Central memory CD4-positive, alpha-beta T cell (primary cell): ENCODE results near the gene GSAP.
A peak's percentile ranks its signal among the peaks of the same experiment; 100 is the strongest.
"Not testable (repeated sequence)": the region's sequence is repeated elsewhere in the genome, so short reads cannot be mapped to it uniquely, and the experiment has no call there.

Source experiments
- DNase-seq: peaks from one replicate; pipeline ENCODE4 v3.0.0; 2022

The GSAP gene

DNA sequence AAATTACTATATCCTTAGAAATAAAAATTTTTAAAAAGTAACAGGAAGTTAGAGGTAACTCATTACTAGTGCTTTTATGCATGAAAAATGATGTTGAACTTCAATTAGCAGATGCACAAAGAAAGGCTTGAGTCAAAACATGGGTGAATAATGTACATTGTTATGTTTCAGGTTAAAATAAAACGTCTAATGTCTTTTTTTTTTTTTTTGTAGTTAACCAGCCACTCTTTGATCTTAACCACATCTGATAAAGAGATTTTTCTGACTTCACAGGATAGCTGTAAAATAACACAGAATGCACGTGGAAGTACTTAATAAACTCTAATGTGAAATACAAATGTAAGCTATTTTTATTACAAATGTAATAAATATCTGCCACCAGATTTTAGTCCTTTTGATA is 61.7 kb downstream of the GSAP start:
- DNase-seq = peak; percentile 66

DNA sequence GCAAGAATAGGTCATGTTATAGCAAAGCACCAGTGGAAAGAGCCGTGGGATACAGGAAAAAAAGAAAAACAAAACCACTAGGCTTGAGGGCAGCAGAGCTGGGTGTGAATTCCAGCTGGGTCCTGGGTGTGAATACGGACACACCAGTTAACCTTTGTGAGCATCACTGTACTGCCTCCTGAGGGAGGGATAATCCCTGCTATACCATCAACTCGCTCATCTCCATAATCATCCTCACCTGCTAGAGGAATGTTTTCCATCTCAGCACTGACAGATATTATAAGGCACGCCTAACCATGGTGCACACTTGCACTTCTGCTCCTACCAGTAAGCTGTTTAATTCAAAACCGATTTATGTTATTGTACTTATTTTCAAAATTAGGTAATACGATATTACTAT is 62.2 kb downstream of the GSAP start:
- no peak for DNase-seq

DNA sequence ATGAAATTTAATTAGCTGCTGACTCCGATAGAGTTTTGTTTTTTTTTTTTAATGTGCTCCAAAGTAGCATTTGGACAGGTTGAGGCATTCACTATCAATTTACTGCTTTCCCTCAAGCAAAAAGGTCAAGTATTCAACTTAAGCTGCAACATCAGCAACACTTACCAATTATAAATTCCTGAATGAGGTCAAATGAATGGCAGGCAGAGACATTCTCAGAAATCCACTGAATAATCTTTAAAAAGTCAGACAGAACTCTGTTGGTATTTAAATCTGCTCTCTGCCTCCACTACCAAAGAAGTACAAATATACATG is 62.8 kb downstream of the GSAP start:
- no peak for DNase-seq

DNA sequence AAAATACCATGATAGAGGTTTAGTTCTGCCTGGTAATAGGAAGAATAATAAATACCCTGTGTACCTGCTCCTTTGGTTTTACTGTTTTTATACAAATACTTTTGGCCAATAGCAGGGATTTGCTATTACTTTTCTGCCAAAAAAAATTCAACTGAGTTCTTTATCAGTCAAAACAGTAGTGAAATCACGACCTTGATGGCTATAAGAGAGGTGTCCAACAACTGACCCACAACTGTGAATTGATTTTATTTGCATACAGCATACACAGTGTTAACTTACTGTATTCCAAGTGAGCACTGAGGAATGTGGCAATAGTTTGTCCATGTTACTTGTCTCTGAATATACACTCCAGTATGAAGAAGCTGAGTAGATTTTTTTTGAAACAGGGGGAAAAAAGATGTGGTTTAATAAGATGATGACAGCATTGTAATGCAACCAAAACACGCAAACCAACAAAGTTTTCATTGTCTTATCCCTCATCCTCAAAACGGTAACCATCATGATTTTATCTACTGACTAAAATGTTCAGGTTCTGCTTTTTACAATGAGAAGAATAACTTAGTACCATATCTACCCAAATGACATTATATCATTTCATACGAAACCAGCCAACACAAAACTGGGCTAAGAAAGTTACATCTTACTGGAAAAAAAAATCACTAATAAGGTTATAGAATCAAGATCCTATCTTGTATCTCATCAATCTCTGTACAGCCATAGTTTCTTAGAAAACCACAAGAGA is 63.3 kb downstream of the GSAP start:
- peak; percentile 56 for DNase-seq

DNA sequence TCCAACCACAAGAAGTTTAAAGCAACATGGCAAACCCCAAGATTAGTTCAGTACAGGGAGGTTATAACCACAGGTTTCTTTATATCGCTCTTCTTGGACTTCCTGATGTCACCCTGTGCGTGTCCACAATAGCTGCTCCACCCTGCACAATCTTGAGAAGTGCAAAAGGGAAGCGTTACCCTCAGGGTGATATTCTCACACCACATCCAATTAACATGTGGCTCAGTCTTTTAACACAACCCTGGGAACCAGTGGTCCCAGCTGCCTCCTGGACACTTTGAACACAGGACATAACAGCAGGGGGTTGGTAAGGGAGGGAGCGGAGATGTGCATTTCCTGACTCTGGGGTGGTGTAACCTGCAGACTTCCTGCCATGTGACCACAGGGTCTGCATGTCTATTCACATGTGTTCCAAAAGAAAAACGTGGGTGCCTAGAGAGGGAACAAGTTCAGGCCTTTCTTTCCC is 64.6 kb downstream of the GSAP start:
- peak; percentile 77 for DNase-seq

DNA sequence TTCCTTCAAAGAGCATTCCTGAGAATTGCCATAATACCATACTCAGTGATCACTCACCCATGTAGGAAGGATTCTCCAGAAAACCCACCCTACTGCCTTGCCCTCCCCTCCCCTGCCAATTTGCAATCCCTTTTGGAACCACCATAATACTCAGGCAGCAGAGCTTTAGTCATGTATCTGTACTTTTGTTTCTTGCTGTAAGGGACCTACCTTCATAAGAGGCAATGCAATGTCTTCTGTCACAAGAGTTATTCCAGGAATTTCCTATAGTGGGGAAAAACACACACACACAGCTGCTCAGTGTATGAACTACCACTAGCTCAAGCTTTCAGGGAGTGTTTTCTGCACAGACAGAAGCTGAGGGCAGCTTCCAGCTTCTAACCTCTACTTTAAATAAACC is 67.0 kb downstream of the GSAP start:
- no peak for DNase-seq

DNA sequence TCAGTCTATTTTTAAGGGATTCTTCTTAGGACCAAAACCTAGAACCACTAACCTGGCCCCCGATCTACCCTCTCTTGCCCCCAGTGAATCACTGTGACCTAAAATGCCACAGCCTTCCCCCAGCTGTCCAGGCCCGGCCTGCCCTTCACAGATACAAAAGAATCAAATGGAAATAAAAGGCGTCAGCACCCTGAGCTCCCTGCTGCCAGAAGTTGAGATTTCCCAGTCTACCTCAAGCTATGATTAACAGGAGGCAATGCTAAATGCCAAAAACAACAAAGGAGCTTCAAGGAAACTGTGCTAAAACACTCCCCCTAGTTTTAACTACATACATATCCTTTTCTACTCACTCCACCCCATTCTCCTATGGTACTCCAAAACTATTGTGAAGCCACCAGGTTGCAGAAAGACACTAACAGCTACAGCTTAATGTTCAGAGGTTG is 67.8 kb downstream of the GSAP start:
- no peak for DNase-seq

DNA sequence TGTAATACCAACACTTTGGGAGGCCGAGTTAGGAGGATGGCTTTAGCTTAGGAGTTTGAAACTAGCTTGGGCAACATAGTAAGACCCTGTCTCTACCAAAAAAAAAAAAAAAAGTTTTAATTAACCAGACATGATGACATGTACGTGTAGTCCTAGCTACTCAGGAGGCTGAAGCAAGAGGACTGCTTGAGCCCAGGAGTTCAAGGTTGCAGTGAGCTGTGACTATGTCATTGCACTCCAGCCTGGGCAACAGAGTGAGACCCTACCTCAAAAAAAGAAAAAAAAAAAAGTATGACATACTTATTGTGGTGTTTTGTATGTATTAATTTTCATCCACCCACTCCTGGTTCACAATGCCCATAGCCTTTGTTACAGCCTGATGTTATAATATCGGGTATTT is 69.7 kb downstream of the GSAP start:
- DNase-seq = no peak

DNA sequence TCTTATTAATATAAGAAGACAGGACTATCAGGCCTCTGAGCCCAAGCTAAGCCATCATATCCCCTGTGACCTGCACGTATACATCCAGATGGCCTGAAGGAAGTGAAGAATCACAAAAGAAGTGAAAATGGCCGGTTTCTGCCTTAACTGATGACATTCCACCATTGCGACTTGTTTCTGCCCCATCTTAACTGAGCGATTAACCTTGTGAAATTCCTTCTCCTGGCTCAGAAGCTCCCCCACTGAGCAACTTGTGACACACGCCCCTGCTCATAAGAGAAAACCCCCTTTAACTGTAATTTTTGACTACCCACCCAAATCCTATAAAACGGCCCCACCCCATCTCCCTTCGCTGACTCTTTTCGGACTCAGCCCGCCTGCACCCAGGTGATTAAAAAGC is 70.7 kb downstream of the GSAP start:
- DNase-seq = not testable (repeated sequence)

DNA sequence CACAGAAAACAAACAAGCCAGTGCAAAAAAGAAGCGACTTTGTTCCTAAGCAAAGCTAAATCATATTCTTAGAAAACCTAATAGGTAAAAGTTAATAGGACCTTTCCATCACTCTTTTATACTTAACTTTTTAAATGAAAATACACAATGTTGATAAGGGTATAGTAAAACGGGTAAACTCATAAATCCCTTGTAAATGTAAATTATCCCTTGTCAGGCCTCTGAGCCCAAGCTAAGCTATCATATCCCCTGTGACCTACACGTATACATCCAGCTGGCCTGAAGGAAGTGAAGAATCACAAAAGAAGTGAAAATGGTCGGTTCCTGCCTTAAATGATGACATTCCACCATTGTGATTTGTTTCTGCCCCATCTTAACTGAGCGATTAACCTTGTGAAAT is 76.4 kb downstream of the GSAP start:
- DNase-seq = no peak

DNA sequence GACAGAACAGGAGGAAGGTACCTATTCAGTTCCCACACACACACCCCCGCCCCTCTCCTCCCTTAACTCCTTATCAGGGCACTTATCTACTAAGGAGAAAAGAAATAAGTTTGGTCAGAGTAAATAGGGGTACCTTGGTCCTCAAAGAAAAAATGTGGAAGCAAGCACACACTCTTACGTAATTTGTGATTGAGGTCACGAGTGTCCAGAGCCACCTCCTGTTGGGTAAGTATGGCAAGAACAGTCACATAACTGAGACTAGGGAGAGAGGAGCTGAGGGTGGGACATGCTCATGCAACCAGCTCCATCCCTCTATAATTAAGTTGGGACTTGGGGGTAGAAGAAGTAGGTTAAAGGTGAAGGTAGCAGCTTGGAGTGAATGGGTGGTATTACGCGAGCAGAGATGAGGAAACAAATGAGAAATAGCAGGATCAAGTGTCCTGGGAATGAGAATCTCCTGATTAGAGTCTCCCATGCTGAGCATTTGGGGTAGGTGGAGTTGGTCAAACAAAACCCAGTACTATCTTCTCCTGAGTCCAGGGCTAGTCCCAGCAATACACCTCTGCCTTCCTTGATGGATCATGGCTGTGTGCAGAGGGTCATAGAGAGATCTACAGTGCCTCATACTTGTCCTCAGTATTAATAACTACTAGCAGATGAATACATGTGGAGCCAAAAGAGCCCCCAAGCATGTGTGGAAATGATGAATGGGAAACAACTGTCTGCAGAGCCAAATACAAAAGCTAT is 77.1 kb downstream of the GSAP start:
- no peak for DNase-seq

DNA sequence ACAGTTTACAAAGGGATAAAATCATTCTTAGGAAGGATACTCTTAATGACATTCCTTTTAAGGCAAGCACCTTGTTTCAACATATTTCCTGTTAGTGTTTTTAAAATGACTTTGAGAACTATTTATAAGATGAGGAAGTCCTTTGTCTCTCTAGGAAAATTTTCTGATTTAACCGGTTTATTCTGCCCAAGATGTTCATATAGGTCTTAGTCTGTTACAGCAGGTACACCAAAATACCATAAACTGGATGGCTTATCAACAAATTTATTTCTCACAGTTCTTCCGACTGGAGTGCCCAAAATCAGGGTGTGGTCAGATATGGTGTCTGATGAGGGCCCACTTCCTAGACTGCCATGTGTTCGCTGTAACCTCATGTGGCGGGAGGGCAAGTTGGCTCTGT is 77.9 kb downstream of the GSAP start:
- no peak for DNase-seq

DNA sequence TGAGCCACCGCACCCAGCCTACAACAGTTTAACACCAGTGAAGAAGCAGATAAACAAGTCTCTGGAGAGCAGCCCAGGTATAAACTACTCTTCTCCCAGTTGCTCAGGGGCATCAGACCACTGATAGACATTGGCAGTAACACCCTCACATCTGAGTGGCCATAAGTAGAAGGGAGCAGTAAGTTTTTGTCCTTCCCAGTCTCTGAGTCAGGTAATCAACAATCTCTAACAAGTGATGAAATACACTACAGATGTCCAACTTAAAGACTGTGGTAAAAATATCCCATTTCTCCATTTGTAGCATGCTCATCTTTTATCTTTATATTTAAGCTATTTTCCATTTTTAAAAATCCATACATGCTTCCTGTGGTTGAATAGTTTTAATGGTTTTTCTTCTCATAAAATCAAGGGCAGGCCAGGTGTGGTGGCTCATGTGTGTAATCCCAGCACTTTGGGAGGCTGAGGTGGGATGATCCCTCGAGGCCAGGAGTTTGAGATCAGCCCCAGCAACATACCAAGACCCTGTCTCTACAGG is 78.6 kb downstream of the GSAP start:
- no peak for DNase-seq

DNA sequence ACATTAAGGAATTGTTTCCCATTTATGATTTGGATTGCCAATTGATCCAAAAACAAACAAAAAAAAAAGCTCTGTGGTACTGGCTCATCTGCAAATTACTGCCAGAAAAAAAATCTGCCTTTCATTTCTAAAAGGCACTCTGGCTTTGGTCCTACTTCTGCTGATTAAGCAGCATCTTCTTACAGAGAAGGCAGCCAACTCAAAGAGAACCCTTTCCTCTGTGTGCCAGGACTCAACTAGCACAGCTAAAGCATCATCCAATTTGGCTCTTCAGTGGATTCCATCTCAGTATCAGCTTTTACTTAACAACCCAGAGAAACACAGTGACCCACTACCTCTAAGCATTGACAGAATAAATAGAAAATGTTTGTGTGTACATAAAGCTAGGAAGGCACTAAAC is 80.6 kb downstream of the GSAP start:
- DNase-seq = no peak

DNA sequence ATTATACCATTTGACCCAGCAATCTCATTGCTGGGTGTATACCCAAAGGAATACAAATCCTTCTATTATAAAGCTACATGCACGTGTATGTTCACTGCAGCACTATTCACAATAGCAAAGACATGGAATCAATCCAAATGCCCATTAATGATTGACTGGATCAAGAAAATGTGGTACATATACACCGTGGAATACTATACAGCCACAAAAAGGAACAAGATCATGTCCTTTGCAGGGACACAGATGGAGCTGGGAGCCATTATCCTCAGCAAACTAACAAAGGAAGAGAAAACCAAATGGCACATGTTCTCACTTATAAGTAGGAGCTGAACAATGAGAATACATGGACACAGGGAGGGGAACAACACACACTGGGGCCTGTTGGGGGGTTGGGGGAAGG is 82.1 kb downstream of the GSAP start:
- DNase-seq = not testable (repeated sequence)

DNA sequence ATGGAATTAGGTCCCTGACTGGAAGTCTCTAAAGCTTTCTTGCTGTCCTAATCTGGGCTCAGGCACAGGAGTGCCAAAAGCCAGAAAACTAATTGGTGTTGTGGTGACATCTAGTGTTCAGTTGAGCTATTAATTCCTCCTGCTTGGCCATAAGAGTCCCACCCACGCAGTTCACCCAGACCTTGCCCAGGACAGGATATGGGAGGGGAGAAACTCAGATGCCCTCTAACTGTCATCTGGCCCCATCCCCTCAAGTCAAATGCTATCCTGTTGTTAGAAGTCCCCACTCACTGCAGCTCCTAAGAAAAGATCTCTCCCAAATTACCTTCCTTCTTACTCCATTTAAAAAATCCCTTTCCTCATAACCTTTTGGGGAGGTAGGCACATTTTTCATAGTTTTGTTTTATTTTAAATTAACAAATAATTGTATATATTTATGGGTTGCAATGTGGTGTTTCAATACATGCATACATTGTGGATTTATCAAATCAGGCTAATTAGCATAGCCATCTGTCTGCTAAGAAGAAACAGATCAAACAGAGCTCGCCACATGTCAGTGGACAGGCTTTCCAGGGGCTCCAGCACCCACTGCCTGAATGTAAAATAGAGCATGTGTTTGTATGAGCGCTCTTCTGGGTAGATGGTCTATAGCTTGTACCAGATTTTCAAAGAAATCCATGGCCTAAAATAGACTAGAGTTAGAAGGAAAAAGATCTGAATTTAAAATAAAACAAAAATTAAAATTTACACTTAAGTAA is 84.0 kb downstream of the GSAP start:
- peak; percentile 32 for DNase-seq

DNA sequence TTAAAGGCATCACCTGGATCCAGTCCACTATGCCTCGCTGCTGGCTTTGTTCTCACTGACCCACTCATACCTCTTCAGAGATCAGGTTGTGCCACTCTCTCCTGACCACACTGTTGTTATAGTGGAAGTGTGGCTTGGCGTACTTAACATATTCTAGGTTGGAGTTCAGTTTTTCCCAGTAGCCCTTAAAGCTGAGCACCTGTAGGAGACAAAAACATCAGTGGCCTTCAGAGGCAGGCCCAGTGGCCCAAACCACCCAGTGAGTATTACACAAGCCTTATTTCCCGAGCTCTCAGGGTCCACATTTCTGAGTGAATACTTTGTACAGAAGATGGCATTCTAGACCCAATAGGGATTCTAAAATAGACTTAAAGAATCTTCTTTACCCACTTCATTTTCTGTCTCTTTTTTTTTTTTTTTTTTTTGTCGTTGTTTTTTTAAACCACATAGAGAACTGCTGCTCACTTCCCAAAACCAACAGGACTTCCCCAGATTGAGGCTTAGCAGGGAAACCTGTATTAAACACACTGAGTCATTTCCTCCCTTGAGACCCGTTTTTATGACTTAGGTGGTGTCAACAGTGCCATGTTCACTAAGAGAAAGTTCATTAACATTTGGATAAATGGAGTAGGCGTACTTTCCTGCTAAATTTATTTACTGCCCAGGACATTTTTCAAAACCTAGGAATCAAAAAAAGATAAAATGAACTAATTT is 85.8 kb downstream of the GSAP start:
- no peak for DNase-seq

DNA sequence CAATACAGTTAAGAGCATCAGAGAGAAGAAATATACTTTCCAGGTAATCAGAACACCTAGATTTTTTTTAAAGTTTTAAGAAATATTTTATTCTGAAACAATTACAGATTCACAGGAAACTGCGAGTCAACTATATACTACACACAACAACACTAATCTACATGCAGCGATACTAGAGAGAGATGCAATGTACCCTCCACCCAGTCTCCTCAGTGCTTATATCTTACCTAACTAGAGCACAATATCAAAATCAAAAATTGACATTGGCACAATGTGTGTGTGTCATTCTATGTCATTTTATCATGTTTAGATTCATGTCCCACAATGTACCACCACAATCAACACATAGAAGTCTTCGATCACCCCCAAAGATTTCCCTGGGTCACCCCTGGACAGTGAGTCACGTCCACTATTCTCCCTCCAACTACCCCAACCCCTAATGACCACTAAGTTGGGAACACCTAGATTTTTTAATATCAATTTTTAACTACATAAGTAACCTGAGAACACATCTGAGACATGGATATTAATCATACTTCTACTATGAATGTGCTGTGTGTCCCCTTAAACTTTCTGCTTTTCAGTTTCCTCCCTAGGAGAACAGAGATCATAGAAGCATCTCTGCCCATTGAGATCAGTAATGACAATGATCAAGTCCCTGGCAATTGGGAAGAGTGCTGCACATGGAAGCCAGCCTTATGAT is 86.5 kb downstream of the GSAP start:
- no peak for DNase-seq

DNA sequence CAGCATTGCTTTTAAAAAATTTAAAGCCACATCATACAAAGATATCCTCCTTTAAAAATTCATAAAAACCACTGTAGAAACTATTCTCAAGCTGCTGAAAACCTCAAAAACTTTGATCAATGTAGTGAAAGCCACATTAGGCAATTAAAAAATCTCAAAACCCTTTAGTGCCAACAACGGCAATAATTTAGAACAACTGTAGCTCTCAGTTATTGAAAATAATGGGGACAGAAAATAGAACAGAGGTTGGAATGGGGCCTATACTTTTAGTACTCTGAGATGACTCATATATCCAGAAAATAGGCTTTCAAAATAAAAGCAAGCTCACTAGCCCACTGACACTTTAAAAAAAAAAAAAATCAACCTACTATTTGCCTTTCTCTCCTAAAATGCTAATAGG is 87.5 kb downstream of the GSAP start:
- no peak for DNase-seq

DNA sequence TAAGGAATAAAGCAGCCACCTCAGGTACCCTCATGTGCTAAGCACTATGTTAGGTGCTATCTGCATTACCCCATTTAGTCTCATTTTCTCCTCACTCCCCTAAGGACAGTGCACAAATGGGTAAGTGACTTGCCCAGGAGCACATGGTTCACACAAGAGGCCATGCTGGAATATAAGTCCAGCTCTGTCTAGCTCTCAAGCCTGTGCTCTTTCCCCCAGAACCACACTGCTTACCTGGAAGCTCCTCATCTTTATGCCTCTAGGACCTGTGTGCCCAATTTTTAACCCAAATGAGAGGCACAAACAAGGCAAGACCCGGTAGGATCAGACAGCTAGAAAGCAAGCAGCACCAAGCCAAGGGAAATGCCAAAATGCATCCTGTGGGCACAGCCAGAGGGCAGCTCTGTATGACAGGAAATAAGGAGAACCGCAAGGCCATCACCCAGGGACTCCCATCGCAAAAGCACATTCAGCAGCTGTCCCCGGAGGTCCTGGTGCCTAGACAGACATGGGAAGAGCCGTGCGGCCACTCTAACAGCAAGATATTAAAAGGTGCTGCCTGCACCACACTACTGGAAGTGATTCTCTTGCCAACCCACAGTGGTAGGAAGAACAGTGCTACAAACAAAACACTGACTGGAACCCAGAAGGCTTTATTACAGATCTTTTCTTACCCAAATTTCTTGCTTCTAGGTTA is 88.1 kb downstream of the GSAP start:
- peak; percentile 11 for DNase-seq
